Activated gamma-delta T cell treated with anti-CD3 and anti-CD28 coated beads, Interleukin-2, amount 50 U/mL, for 16 hours (primary cell): ENCODE data around the gene TMEM145.

Experiments
- DNase-seq: peaks from one replicate; pipeline ENCODE4 v3.0.0-alpha.2; 2020; ENCODE audit warnings: low read depth

The TMEM145 gene

DNA sequence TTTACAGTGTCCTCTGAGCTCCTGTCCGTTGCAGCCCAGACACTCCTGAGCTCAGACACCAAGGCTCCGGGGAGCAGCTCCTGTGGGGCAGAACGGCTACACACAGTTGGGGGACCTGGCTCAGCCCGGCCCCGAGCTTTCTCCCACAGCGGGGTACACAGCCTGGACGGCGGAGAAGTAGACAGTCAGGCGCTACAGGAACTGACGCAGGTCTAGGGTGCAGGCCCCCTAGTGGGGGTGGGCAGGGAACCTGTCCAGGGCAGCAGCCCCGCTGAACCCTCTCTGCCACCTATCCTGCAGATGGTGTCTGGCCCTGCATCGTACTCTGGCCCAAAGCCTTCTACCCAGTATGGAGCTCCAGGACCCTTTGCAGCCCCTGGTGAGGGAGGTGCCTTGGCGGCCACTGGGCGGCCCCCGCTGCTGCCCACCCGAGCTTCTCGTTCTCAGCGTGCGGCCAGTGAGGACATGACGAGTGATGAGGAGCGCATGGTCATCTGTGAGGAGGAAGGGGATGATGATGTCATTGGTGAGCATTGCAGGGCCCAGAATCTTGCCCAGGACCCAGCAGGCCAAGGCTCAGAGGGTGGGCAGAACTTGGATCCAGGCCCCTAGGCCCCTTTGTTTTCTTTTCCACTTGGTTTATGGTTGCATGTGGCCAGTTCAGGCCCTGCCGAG is 24.1 kb upstream of the TMEM145 start:
- DNase-seq = no peak

GRCh38 chr19:42289556-42290041 is 23.5 kb upstream of the TMEM145 start:
- no peak for DNase-seq

- DNase-seq = no peak
Measured at GRCh38 chr19:42290136-42290522, 23.0 kb upstream of the TMEM145 start.

- peak; percentile 58 for DNase-seq
Measured at GRCh38 chr19:42290523-42291434, 22.3 kb upstream of the TMEM145 start.

- no peak for DNase-seq
Measured at GRCh38 chr19:42291435-42291810, 21.7 kb upstream of the TMEM145 start.

DNA sequence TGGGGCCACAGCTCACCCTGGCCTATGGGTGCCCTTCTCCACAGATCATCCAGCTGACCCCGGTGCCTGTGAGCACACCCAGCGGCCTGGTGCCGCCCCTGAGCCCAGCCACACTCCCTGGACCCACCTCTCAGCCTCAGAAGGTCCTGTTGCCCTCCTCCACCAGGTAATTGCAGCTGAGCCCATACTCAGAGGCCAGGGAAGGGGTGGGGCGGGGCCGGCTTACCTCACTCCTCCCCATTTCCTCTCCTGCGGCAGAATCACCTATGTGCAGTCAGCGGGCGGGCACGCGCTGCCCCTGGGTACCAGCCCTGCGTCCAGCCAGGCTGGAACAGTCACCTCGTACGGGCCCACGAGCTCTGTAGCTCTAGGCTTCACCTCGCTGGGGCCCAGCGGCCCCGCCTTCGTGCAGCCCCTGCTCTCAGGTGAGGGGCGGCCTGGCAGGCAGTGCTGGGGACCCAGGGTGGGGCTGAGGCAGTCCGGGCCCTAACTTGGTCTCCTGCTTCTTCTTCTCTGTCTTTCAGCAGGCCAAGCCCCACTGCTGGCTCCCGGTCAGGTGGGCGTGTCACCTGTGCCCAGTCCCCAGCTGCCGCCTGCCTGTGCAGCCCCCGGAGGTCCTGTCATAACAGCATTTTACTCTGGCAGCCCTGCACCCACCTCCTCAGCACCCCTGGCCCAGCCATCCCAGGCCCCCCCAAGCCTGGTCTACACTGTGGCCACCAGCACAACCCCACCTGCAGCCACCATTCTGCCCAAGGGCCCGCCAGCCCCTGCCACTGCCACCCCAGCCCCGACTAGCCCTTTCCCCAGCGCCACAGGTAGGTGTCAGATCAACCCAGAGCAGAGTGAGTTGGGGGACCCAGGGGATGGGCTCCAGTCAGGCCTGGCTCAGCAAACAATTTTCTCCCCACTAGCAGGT is 20.8 kb upstream of the TMEM145 start:
- DNase-seq = no peak

GRCh38 chr19:42292963-42293362 is 20.1 kb upstream of the TMEM145 start:
- DNase-seq = no peak

GRCh38 chr19:42293540-42293939 is 19.6 kb upstream of the TMEM145 start:
- no peak for DNase-seq

GRCh38 chr19:42293948-42294347 is 19.2 kb upstream of the TMEM145 start:
- no peak for DNase-seq

GRCh38 chr19:42294471-42295137 is 18.5 kb upstream of the TMEM145 start:
- no peak for DNase-seq

DNA sequence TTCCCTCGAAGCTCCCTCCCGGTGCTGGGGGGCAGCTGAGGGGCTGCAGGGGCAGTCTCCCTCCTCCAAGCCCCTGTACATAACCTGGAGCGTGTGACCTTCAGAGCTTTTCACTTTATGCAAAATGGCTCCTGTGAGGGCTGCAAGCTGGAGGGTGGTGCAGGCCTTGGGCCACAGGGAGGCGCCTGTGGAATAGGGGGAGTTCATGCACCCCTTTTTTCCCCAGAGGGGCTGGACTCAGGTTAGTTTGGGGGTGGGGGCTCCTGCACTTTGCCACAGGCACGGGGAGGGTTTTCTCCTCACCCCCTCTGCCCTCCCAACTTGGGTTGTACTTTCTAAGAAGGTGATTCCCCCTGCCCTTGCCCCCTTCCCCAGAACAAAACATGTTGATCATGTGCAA is 17.8 kb upstream of the TMEM145 start:
- no peak for DNase-seq

- DNase-seq = peak; percentile 87
Measured at GRCh38 chr19:42295831-42296525, 17.1 kb upstream of the TMEM145 start.

- no peak for DNase-seq
Measured at GRCh38 chr19:42297039-42297438, 16.1 kb upstream of the TMEM145 start.

DNA sequence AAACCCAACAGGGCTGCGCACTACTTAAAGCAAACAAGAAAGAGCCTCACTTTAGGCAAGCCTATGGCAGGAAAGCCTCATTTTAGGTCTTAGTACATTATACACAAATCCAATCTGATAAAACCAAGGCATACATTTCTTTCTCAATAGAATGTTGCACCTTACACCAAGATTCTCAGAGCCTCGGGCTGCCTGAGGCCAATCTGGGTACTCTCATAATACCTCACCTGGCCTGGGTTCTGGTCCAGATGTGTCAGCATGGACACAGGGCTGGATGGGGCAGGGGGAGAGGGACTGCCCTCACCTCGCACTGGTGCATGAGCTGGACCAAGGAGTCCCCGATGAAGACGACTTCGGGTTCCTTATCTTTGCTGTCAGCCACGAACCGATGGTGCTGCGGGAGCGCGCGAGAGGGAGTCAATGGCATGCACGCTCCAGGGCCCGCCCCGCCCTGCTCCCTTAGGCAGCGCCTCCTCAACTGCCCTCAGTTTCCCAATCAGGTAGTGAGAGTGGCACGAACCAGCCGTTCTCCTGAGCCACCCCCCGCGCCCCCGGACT is 11.4 kb upstream of the TMEM145 start, which contains the start of gene PRR19:
TSS of gene PRR19 (plus strand) at position 487 of the 558 bp plus-strand sequence. CDS start 7,453 bp downstream, outside the sequence.
- no peak for DNase-seq

DNA sequence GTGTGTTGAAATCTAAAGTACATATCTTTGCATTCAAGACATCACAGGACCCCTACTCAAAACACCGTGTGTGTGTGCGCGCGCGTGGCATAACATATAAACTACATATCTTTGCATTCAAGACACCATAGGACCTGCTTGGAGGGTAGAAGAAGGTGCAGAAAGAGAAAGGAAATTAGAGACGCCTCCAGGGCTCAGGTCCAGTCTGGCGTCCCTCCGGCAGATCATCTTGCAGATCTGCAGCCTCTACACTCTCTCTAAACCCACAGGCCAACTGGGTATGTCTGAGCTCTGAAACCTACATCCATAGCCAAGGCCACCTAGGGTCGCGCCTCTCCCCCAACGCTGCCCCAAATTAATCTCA is 10.0 kb upstream of the TMEM145 start:
- no peak for DNase-seq

- DNase-seq = no peak
Measured at GRCh38 chr19:42303876-42304275, 9.2 kb upstream of the TMEM145 start.

GRCh38 chr19:42306646-42307045 is 6.5 kb upstream of the TMEM145 start:
- no peak for DNase-seq

- DNase-seq = no peak
Measured at GRCh38 chr19:42309686-42310085, 3.4 kb upstream of the TMEM145 start.

DNA sequence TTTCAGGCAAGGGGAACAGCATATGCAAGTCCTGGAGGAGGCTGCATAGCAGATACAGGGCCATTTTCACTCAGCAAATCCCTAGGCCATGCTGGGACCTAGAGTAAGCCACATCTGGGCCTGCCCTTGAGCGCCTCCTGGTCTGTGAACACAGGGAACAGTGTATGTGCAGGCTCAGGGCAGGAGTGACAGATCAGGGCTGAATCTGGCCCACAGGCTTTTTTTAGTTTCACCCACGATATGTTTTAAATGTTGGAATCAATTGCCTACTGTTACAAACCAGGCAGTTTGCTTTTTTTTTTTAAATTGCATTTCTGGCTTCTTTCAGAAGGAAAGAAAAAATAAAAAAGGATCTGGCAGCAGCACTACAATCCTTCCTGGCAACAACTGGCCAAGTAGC is 1.5 kb upstream of the TMEM145 start:
- DNase-seq = no peak

GRCh38 chr19:42312370-42312769 is 739 bp upstream of the TMEM145 start:
- no peak for DNase-seq
